ENCODE data around the gene RFPL1. TPM values are rescaled to one million over a fixed set of nuclear protein-coding genes. Genes with fewer than 3 reads are reported as not detected.

Gene RFPL1
- total RNA-seq, 1 experiment from 2014 or later = not detected

- no peaks in the 10 kb centered on the region for H3K27me3 ChIP-seq
These were observed 22.9 kb downstream of the RFPL1 start for GRCh38 chr22:29461263-29461662.

GRCh38 chr22:29463629-29464028 lies 25.2 kb downstream of the RFPL1 start:
- H3K9me3 ChIP-seq = no peaks in the 10 kb centered on the region
- H3K4me3 ChIP-seq = no peak overlapping the region
- no peaks in the 10 kb centered on the region for H3K36me3 ChIP-seq
- no peak for DNase-seq
- H3K27me3 ChIP-seq = peaks cover 2% of the 10 kb centered on the region

More at GRCh38 chr22:29461263-29461662, 22.9 kb downstream of the RFPL1 start:
- DNase-seq = no peak
- H3K9me3 ChIP-seq = no peaks in the 10 kb centered on the region
- no peak overlapping the region for H3K4me3 ChIP-seq
- H3K36me3 ChIP-seq = no peaks in the 10 kb centered on the region

GRCh38 chr22:29464581-29464980 lies 26.2 kb downstream of the RFPL1 start:
- no peaks in the 10 kb centered on the region for H3K36me3 ChIP-seq
- no peak for DNase-seq
- no peaks in the 10 kb centered on the region for H3K9me3 ChIP-seq
- no peak overlapping the region for H3K4me3 ChIP-seq
- peaks cover 5% of the 10 kb centered on the region for H3K27me3 ChIP-seq

GRCh38 chr22:29469755-29470154 lies 31.4 kb downstream of the RFPL1 start:
- no peaks in the 10 kb centered on the region for H3K36me3 ChIP-seq
- H3K4me3 ChIP-seq = no peak overlapping the region; the same call in 1 of the 2 replicates
- peaks cover 15% of the 10 kb centered on the region for H3K27me3 ChIP-seq
- H3K9me3 ChIP-seq = no peaks in the 10 kb centered on the region
- no peak for DNase-seq

GRCh38 chr22:29470159-29470855 lies 31.9 kb downstream of the RFPL1 start:
- Histone ChIP-seq H3K27me3 (peaks cover 15% of the 10 kb centered on the region), H3K9me3 (no peaks in the 10 kb centered on the region), H3K4me3 (peak overlapping the region; percentile 40), H3K36me3 (no peaks in the 10 kb centered on the region)
- DNase-seq = peak; percentile 62

- no peak overlapping the region for H3K4me3 ChIP-seq
- H3K27me3 ChIP-seq = peaks cover 20% of the 10 kb centered on the region
- H3K36me3 ChIP-seq = no peaks in the 10 kb centered on the region
- H3K9me3 ChIP-seq = no peaks in the 10 kb centered on the region
- no peak for DNase-seq
These were observed 34.6 kb downstream of the RFPL1 start for GRCh38 chr22:29473001-29473400.

- Histone ChIP-seq H3K9me3 (no peaks in the 10 kb centered on the region), H3K4me3 (no peak overlapping the region), H3K27me3 (peaks cover 31% of the 10 kb centered on the region), H3K36me3 (no peaks in the 10 kb centered on the region)
- DNase-seq = no peak
These were observed 37.2 kb downstream of the RFPL1 start for GRCh38 chr22:29475550-29475949.

- Histone ChIP-seq H3K4me3 (no peak overlapping the region), H3K27me3 (peaks cover 35% of the 10 kb centered on the region), H3K36me3 (no peaks in the 10 kb centered on the region), H3K9me3 (no peaks in the 10 kb centered on the region)
- DNase-seq = no peak
These were observed 37.7 kb downstream of the RFPL1 start for GRCh38 chr22:29476116-29476515.

- DNase-seq = no peak
- no peak overlapping the region for H3K4me3 ChIP-seq
- H3K36me3 ChIP-seq = no peaks in the 10 kb centered on the region
- H3K9me3 ChIP-seq = no peaks in the 10 kb centered on the region
- peaks cover 38% of the 10 kb centered on the region for H3K27me3 ChIP-seq
These were observed 39.4 kb downstream of the RFPL1 start for GRCh38 chr22:29477723-29478318.

- DNase-seq = no peak
- peaks cover 38% of the 10 kb centered on the region for H3K27me3 ChIP-seq
- no peaks in the 10 kb centered on the region for H3K36me3 ChIP-seq
- no peak overlapping the region for H3K4me3 ChIP-seq
- H3K9me3 ChIP-seq = no peaks in the 10 kb centered on the region
These were observed 40.2 kb downstream of the RFPL1 start for GRCh38 chr22:29478326-29479276.

- Histone ChIP-seq H3K36me3 (no peaks in the 10 kb centered on the region), H3K4me3 (no peak within 1 kb of the TSS), H3K9me3 (no peaks in the 10 kb centered on the region), H3K27me3 (peaks cover 36% of the 10 kb centered on the region)
- DNase-seq = no peak
These were observed 41.3 kb downstream of the RFPL1 start, which contains the start of gene NEFH for GRCh38 chr22:29479417-29480261. Gene NEFH, plus strand, starts transcription at chr22:29480218. Its CDS starts 45 bp downstream, at chr22:29480263.

GRCh38 chr22:29480262-29480511 lies 41.8 kb downstream of the RFPL1 start:
- DNase-seq = no peak
- Histone ChIP-seq H3K4me3 (no peak overlapping the region), H3K9me3 (no peaks in the 10 kb centered on the region), H3K27me3 (peaks cover 36% of the 10 kb centered on the region), H3K36me3 (no peaks in the 10 kb centered on the region)

GRCh38 chr22:29480512-29481264 lies 42.3 kb downstream of the RFPL1 start:
- Histone ChIP-seq H3K36me3 (no peaks in the 10 kb centered on the region), H3K9me3 (no peaks in the 10 kb centered on the region), H3K4me3 (no peak overlapping the region), H3K27me3 (peaks cover 36% of the 10 kb centered on the region)
- no peak for DNase-seq

GRCh38 chr22:29481265-29482000 lies 43.0 kb downstream of the RFPL1 start:
- Histone ChIP-seq H3K36me3 (no peaks in the 10 kb centered on the region), H3K4me3 (no peak overlapping the region), H3K27me3 (peaks cover 32% of the 10 kb centered on the region), H3K9me3 (no peaks in the 10 kb centered on the region)
- no peak for DNase-seq

GRCh38 chr22:29482253-29482652 lies 43.9 kb downstream of the RFPL1 start:
- no peak for DNase-seq
- Histone ChIP-seq H3K9me3 (no peaks in the 10 kb centered on the region), H3K4me3 (no peak overlapping the region), H3K36me3 (no peaks in the 10 kb centered on the region), H3K27me3 (peaks cover 32% of the 10 kb centered on the region)

Measured in MG63 (cell line).